H1 (cell line): ENCODE measurements around the gene MACF1. TPM values are rescaled to one million over a fixed set of nuclear protein-coding genes. Genes with fewer than 3 reads are reported as not detected.

Experiments
- CTCF ChIA-PET: fragments of 300-600 bp; sonication (Branson Sonifier 250); formaldehyde crosslinking; loops from one replicate; lab custom pipeline; 2021; ENCODE audit not compliant: partially characterized antibody; lab: Charles Lee
- POLR2A ChIA-PET: fragments of 300-600 bp; sonication (Branson Sonifier 250); formaldehyde crosslinking; loops from one replicate; lab custom pipeline; 2021; ENCODE audit warnings: inconsistent platforms; ENCODE audit not compliant: partially characterized antibody; lab: Charles Lee
- DNase-seq, 2 experiments: peaks; one replicate each; pipeline versions ENCODE4 v3.0.0 to v3.0.0-alpha.2; 2010 to 2022; ENCODE audit warnings: low spot score in 2 of 2, low read depth in 1 of 2, mixed read lengths in 1 of 2
- FAIRE-seq: peaks from 2 replicates; lab custom pipeline; 2011; peaks lifted over from hg19 to GRCh38; lab: Jason Lieb, UNC
- H2AFZ ChIP-seq: 2 replicates; pipeline ENCODE4 v1.8.1; 2012; ENCODE audit warnings: low read length, inconsistent platforms
- H2AK5ac ChIP-seq: 2 replicates; pipeline ENCODE4 v1.6.1; 2013; ENCODE audit warnings: low read depth, low read length
- H2BK120ac ChIP-seq: replicated peaks from 2 replicates; pipeline ENCODE3; 2013; ENCODE audit warnings: low read depth, low read length, inconsistent platforms
- H2BK12ac ChIP-seq: 2 replicates; pipeline ENCODE4 v1.6.1; 2013; ENCODE audit warnings: low read depth, low read length
- H2BK15ac ChIP-seq: 2 replicates; pipeline ENCODE4 v1.6.1; 2013; ENCODE audit warnings: low read length
- H2BK20ac ChIP-seq: 2 replicates; pipeline ENCODE4 v1.6.1; 2013; ENCODE audit warnings: low read length
- H2BK5ac ChIP-seq: 2 replicates; pipeline ENCODE4 v1.6.1; 2013; ENCODE audit warnings: low read depth, low read length
- H3K14ac ChIP-seq: 2 replicates; pipeline ENCODE4 v1.6.1; 2013; ENCODE audit warnings: inconsistent platforms; ENCODE audit not compliant: insufficient read length
- H3K18ac ChIP-seq: 2 replicates; pipeline ENCODE4 v1.6.1; 2013; ENCODE audit warnings: low read length; ENCODE audit errors: extremely low read depth
- H3K23ac ChIP-seq: 2 replicates; pipeline ENCODE4 v1.6.1; 2013; ENCODE audit warnings: inconsistent platforms; ENCODE audit not compliant: insufficient read length
- H3K23me2 ChIP-seq: 2 replicates; pipeline ENCODE4 v1.6.1; 2013; ENCODE audit warnings: low read depth, low read length
- H3K27ac ChIP-seq: 2 replicates; pipeline ENCODE4 v1.6.1; 2011; ENCODE audit warnings: low read depth, low read length, inconsistent platforms
- H3K27me3 ChIP-seq, 4 experiments: replicated peaks in 1 of 4; 1 replicate in 1 of 4; 2 replicates in 3 of 4; pipeline versions ENCODE4 v1.6.1 to v1.8.1; 2011 to 2013; ENCODE audit warnings: low read length in 3 of 4, mild to moderate bottlenecking in 3 of 4, inconsistent platforms in 2 of 4, mixed read lengths in 2 of 4, moderate library complexity in 1 of 4; ENCODE audit not compliant: control insufficient read depth in 3 of 4, insufficient read depth in 3 of 4; ENCODE audit errors: extremely low read depth in 1 of 4
- H3K36me3 ChIP-seq, 4 experiments: 2 replicates each; pipeline versions ENCODE4 v1.6.1 to v1.8.1; 2011 to 2013; ENCODE audit warnings: mild to moderate bottlenecking in 4 of 4, low read length in 3 of 4, moderate library complexity in 2 of 4, control low read depth in 1 of 4, inconsistent platforms in 1 of 4; ENCODE audit not compliant: insufficient read depth in 4 of 4, control insufficient read depth in 2 of 4
- H3K4ac ChIP-seq: replicated peaks from 2 replicates; pipeline ENCODE3; 2013; ENCODE audit warnings: low read length, low read depth, mixed read lengths, inconsistent platforms; ENCODE audit not compliant: insufficient read length
- H3K4me1 ChIP-seq, 4 experiments: replicated peaks in 1 of 4; 1 replicate in 1 of 4; 2 replicates in 3 of 4; pipeline versions ENCODE4 v1.6.1 to v1.8.1; 2011 to 2013; ENCODE audit warnings: low read length in 3 of 4, inconsistent platforms in 2 of 4, mixed read lengths in 1 of 4; ENCODE audit not compliant: insufficient read depth in 4 of 4, control insufficient read depth in 3 of 4
- H3K4me2 ChIP-seq, 2 experiments: 2 replicates each; pipeline versions ENCODE4 v1.6.1 to v1.8.1; 2011 to 2013; ENCODE audit warnings: low read depth in 2 of 2, low read length in 2 of 2, control low read depth in 1 of 2, inconsistent platforms in 1 of 2, mild to moderate bottlenecking in 1 of 2; ENCODE audit not compliant: insufficient read depth in 1 of 2
- H3K4me3 ChIP-seq, 4 experiments: fragments of 200-600, 300-600 bp in 1 of 4; sonication (generic), shearing (Covaris generic), sonication (Bioruptor Twin) in 1 of 4; 2 replicates each; pipeline versions ENCODE4 v1.5.1 to v1.8.1; 2011 to 2016; ENCODE audit warnings: low read length in 4 of 4, low read depth in 3 of 4, control low read depth in 2 of 4, inconsistent platforms in 2 of 4, mild to moderate bottlenecking in 2 of 4, mixed read lengths in 1 of 4, moderate library complexity in 1 of 4; ENCODE audit not compliant: insufficient read depth in 2 of 4; ENCODE audit errors: extremely low read depth in 1 of 4
- H3K56ac ChIP-seq: replicated peaks from 2 replicates; pipeline ENCODE3; 2013; ENCODE audit warnings: low read depth, mild to moderate bottlenecking, mixed read lengths, low read length, inconsistent platforms; ENCODE audit not compliant: insufficient read length
- H3K79me1 ChIP-seq: 2 replicates; pipeline ENCODE4 v1.6.1; 2013; ENCODE audit warnings: low read depth, low read length, control low read depth
- H3K79me2 ChIP-seq, 2 experiments: 2 replicates each; pipeline versions ENCODE4 v1.6.1 to v1.8.1; 2012 to 2013; ENCODE audit warnings: low read length in 2 of 2, mild to moderate bottlenecking in 2 of 2, inconsistent platforms in 1 of 2; ENCODE audit not compliant: insufficient read depth in 2 of 2, control insufficient read depth in 1 of 2
- H3K9ac ChIP-seq, 4 experiments: replicated peaks in 1 of 4; 1 replicate in 1 of 4; 2 replicates in 3 of 4; pipeline versions ENCODE4 v1.6.1 to v1.8.1; 2011 to 2013; ENCODE audit warnings: low read depth in 3 of 4, low read length in 3 of 4, control low read depth in 2 of 4, mild to moderate bottlenecking in 2 of 4, moderate library complexity in 2 of 4, inconsistent platforms in 1 of 4; ENCODE audit errors: extremely low read depth in 1 of 4
- H3K9me3 ChIP-seq, 2 experiments: 2 replicates each; pipeline versions ENCODE4 v1.6.1 to v1.8.1; 2012 to 2013; ENCODE audit warnings: mild to moderate bottlenecking in 2 of 2, moderate library complexity in 2 of 2, control low read depth in 1 of 2, inconsistent platforms in 1 of 2, low read depth in 1 of 2, low read length in 1 of 2, mixed read lengths in 1 of 2; ENCODE audit not compliant: insufficient read depth in 2 of 2
- H4K20me1 ChIP-seq, 2 experiments: replicated peaks in 1 of 2; 2 replicates each; pipeline versions ENCODE3 to v1.8.1; 2011 to 2013; ENCODE audit warnings: inconsistent platforms in 2 of 2, low read length in 2 of 2, mild to moderate bottlenecking in 1 of 2; ENCODE audit not compliant: insufficient read depth in 2 of 2, control insufficient read depth in 1 of 2
- H4K5ac ChIP-seq: 2 replicates; pipeline ENCODE4 v1.6.1; 2013; ENCODE audit warnings: low read length, low read depth, mixed read lengths, inconsistent platforms; ENCODE audit not compliant: insufficient read length
- H4K8ac ChIP-seq: 2 replicates; pipeline ENCODE4 v1.8.0; 2013; ENCODE audit warnings: mild to moderate bottlenecking, moderate library complexity, low read length, inconsistent platforms; ENCODE audit not compliant: insufficient read depth; ENCODE audit errors: extremely low read depth
- H4K91ac ChIP-seq: replicated peaks from 2 replicates; pipeline ENCODE3; 2013; ENCODE audit warnings: low read length, mixed read lengths, inconsistent platforms; ENCODE audit not compliant: insufficient read length
- CBX8 ChIP-seq: fragments of 300-800, 300-1000 bp; sonication (generic); IDR thresholded peaks from 2 replicates; pipeline ENCODE4 v1.7.1; 2016; ENCODE audit warnings: low read depth, low read length, borderline replicate concordance
- EP300 ChIP-seq, 2 experiments: IDR thresholded peaks; 1 replicate in 1 of 2; 2 replicates in 1 of 2; pipeline ENCODE4 v1.6.1; 2011 to 2012; ENCODE audit warnings: low read depth in 2 of 2, low read length in 2 of 2, mild to moderate bottlenecking in 2 of 2, borderline replicate concordance in 1 of 2, inconsistent platforms in 1 of 2, moderate library complexity in 1 of 2
- HDAC2 ChIP-seq, 2 experiments: fragments of 300-600 bp in 1 of 2; sonication (generic) in 1 of 2; IDR thresholded peaks; 2 replicates each; pipeline ENCODE4 v1.6.1; 2011 to 2012; ENCODE audit warnings: low read depth in 2 of 2, low read length in 2 of 2, mild to moderate bottlenecking in 2 of 2, moderate library complexity in 2 of 2, borderline replicate concordance in 1 of 2, inconsistent platforms in 1 of 2
- HDAC6 ChIP-seq: IDR thresholded peaks from one replicate; pipeline ENCODE4 v1.7.1; 2012; ENCODE audit warnings: low read depth, mild to moderate bottlenecking, inconsistent platforms, low read length, moderate library complexity
- JUN ChIP-seq: IDR thresholded peaks from 2 replicates; pipeline ENCODE4 v1.6.1; 2011; ENCODE audit warnings: low read depth, mild to moderate bottlenecking, improper control_type of control experiment, low read length
- KDM5A ChIP-seq: fragments of 200-600 bp; IDR thresholded peaks from 2 replicates; pipeline ENCODE4 v1.7.1; 2012; ENCODE audit warnings: mild to moderate bottlenecking, low read length, inconsistent platforms, mixed read lengths
- NANOG ChIP-seq: IDR thresholded peaks from 2 replicates; pipeline ENCODE4 v1.6.1; 2011; ENCODE audit warnings: low read length, low read depth, mild to moderate bottlenecking, inconsistent platforms; ENCODE audit not compliant: insufficient read depth, poor library complexity, severe bottlenecking
- SIRT6 ChIP-seq: IDR thresholded peaks from one replicate; pipeline ENCODE4 v1.7.1; 2012; ENCODE audit warnings: low read length, inconsistent platforms
- SP4 ChIP-seq: IDR thresholded peaks from 2 replicates; pipeline ENCODE4 v1.6.1; 2012; ENCODE audit warnings: low read length, inconsistent platforms
- SRF ChIP-seq: IDR thresholded peaks from 2 replicates; pipeline ENCODE4 v1.6.1; 2011; ENCODE audit warnings: mild to moderate bottlenecking, low read depth, low read length, moderate library complexity
- SUZ12 ChIP-seq: fragments of 200-600 bp; sonication (generic); IDR thresholded peaks from 2 replicates; pipeline ENCODE4 v1.6.1; 2012; ENCODE audit warnings: mild to moderate bottlenecking, inconsistent platforms, low read length, moderate library complexity, mixed read lengths
- TCF12 ChIP-seq: IDR thresholded peaks from 2 replicates; pipeline ENCODE4 v1.6.1; 2011; ENCODE audit warnings: low read depth, mild to moderate bottlenecking, low read length
- YY1 ChIP-seq: IDR thresholded peaks from 2 replicates; pipeline ENCODE4 v1.6.1; 2011; ENCODE audit warnings: low read depth, mild to moderate bottlenecking, low read length
- WGBS, 2 experiments: shearing (Covaris generic) in 1 of 2; methylation state at CpG; one replicate each; pipeline versions ENCODE4 v1.1.6 to v1.1.7; 2013 to 2015; ENCODE audit warnings: low lambda C conversion rate in 2 of 2, mixed read lengths in 2 of 2, inconsistent platforms in 1 of 2, low coverage in 1 of 2, missing lambda C conversion rate in 1 of 2; ENCODE audit not compliant: insufficient replicate concordance in 2 of 2, insufficient coverage in 1 of 2, insufficient read length in 1 of 2; ENCODE audit errors: extremely low coverage in 1 of 2, missing lambda C conversion rate in 1 of 2; 5-methylcytosine and 5-hydroxymethylcytosine counted together
- polyA plus RNA-seq, 7 experiments: library from polyadenylated mRNA; depleted of rRNA in 3 of 7; stranded (reverse) in 5 of 7; unstranded in 2 of 7; fragments of >200 nt in 5 of 7; fragments of 200-250 nt in 2 of 7; gene quantifications; 1 replicate in 5 of 7; 2 replicates in 1 of 7; 4 replicates in 1 of 7; pipeline versions ENCODE4 v1.2.1 to v1.2.3, GENCODE V29; 2011 to 2013; ENCODE audit warnings: missing spikeins in 2 of 7, mixed read lengths in 2 of 7
- total RNA-seq: library from RNA; stranded (reverse); fragmentation: NEBNext Ultra II Directional; extraction: Animal tissue kit (Norgen Biotek cat#: 25700); gene quantifications from 2 replicates; pipeline ENCODE4 v1.2.1, GENCODE V29; 2021

Gene MACF1
- total and polyA plus RNA-seq, 2 of the 8 experiments (the other 6 are each of a cell fraction or from before 2014, with no cell fraction given): 59.8 to 285 TPM

- Histone ChIP-seq H3K9ac (no peak overlapping the region), H3K23me2 (no peaks in the 10 kb centered on the region), H3K79me2 (no peaks in the 10 kb centered on the region), H2BK120ac (peak overlapping the region; percentile 86), H3K9me3 (no peaks in the 10 kb centered on the region), H3K14ac (no peak overlapping the region), H3K18ac (no peak overlapping the region; the same call in 1 of the 2 replicates), H3K27me3 (no peaks in the 10 kb centered on the region), H3K36me3 (peaks cover 25 to 67% (median 47%) of the 10 kb centered on the region in 4 experiments), H3K79me1 (no peaks in the 10 kb centered on the region; the same call in 1 of the 2 replicates), H2AFZ (no peak overlapping the region), H2BK20ac (no peak overlapping the region; the same call in 1 of the 2 replicates), H3K56ac (no peak overlapping the region), H2BK15ac (0 out of 2 replicates have a peak overlapping the region, but pooled peaks have one; percentile 22), H4K5ac (no peak overlapping the region), H3K4me3 (no peak overlapping the region), H4K91ac (no peak overlapping the region), H2BK5ac (peak overlapping the region; percentile 56), H3K27ac (no peak overlapping the region), H3K23ac (no peak overlapping the region), H3K4ac (no peak overlapping the region), H4K20me1 (no peaks in the 10 kb centered on the region), H3K4me1 (peaks cover 0 to 4% (median under 1%) of the 10 kb centered on the region in 4 experiments; a peak in 2 of 7 replicates), H4K8ac (no peak overlapping the region), H2BK12ac (no peak overlapping the region), H3K4me2 (no peak overlapping the region), H2AK5ac (no peak overlapping the region)
- DNase-seq: no peak
- ChIA-PET POLR2A (interaction anchor here (0.6 kb wide), 1 partner anchor 253 kb away, joined by 3 read pairs; no protein-coding TSS in a partner anchor), CTCF (interaction anchor here (0.6 to 1.6 kb wide), 4 partner anchors 156 to 294 kb away, joined by 3 to 5 read pairs (median 3); no protein-coding TSS in a partner anchor)
- 95% methylated on average over 1 of the region's 1 CpG; no CpG with 5 or more reads in 1 of the 2 experiments for WGBS, 2 experiments
- FAIRE-seq: no peak
- no peak for TF ChIP-seq CBX8
- no peak for TF ChIP-seq HDAC2 (IDR thresholded peaks at IDR 0.05; ENCODE audit: borderline replicate concordance in 1 of 2, low read depth in 2 of 2, low read length in 2 of 2)
- no peak for TF ChIP-seq SP4
- TF ChIP-seq NANOG: no peak
- no peak for TF ChIP-seq YY1
- TF ChIP-seq JUN: no peak
- TF ChIP-seq SRF: no peak
- no peak for TF ChIP-seq EP300 (IDR thresholded peaks at IDR 0.05; ENCODE audit: borderline replicate concordance in 1 of 2, low read depth in 2 of 2, low read length in 2 of 2)
- no peak for TF ChIP-seq SUZ12
- no peak for TF ChIP-seq HDAC6
- no peak for TF ChIP-seq SIRT6
- no peak for TF ChIP-seq TCF12
- no peak for TF ChIP-seq KDM5A
Observed at GRCh38 chr1:39348278-39348677, 143.8 kb downstream of the MACF1 start.
